A549 treated with DMSO at 1 μM for 4 hours (cell line): Measurements from ENCODE around the gene POLR3A. TPM values are rescaled to one million over a fixed set of nuclear protein-coding genes. Genes with fewer than 3 reads are reported as not detected.

Experiments used
- total RNA-seq: library from RNA; stranded (reverse); fragments of 200-300 nt; extraction: Qiagen RNA extraction; gene quantifications from 5 replicates; pipeline ENCODE4 v1.2.3, GENCODE V29; 2022; ENCODE audit warnings: low read depth

The POLR3A gene
- 14.2 to 16.8 TPM (median 16.0 TPM) in 5 replicates for total RNA-seq

DNA sequence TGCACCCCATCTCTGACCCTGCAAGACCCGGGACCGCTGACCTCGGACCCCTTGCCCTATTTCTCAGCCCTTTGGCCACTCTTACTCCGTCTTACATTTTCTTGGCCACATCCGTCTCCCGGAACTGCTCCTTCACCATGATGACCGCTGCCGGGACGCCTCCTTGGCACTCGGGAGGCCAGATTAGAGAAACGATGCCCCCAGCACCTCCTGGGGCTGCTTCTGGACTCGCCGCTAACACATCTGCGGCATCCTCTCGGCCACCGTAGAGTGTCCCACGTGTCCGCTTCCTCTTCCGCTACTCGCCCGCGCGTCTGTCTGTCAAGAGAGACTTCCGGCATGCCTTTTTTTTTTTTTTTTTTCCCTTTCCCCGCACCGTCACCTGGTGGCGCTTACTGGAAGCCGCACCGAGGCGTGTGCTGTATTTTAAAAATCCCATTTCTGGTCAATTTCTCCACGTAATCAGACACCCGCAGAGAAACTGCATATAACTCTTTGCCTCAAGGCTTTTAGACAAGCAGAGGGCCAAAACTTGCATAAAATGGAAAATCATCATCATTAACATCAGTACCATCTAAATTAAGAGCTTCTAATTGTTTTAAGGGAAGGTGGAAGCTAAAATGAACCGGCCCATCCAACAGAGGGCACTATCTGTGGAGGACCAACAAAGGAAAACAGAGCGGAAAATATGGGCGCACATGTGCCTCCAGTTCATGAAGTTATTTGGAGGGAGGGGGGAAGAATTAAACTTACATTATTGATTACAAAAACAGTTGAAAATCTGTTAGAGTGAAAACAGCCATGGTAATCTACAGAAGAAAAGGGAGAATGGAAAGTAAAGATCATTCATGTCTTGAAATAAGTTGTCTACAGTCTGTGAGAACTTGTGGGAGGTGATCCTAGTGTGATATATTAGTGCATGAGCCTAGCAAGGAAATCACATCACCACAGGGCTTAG, at the start of gene POLR3A:
POLR3A (minus strand) TSS at position 247 of the 958 bp plus-strand sequence; CDS start at position 139, 108 bp downstream.

DNA sequence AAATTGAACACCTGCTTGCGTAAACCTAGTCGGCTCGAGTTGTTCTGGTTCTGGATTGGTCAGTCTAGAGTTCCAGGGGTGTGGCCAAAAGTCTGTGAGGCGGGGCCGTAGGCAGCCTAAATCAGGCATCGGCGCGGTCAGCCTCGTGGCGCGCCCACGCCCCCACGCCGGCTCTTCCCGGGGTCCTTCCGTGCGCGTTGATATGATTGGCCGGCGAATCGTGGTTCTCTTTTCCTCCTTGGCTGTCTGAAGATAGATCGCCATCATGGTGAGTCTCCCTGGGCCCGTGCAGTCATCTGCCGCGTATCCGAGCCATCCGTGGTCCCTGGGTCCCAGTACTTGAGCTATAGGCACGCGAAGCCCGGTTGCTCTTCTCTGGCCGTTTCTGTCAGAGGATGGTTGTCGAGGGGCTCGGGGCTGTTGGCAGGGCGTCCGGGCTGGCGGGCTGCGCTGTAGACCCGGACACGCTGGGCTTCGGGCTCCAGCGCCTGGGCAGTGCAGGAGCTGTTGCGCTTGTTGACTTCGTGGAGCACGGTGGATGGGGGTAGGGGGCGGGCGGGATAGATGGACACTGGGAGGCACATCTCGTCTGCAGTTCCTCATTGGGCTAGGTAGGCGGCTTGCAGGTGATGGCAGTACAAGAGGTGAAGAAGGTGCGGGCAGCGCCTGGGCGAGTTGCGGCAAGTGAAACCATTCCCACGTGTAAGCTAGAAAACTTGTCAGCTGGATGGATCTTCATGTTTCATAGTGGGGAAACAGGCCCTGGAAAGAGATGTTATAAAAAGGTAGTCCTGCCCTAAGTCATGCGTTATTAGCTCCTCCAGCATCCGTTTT, 4.5 kb upstream of the POLR3A start, which contains the start of gene RPS24:
RPS24 (plus strand) TSS at position 227 of the 834 bp plus-strand sequence; CDS start at position 266, 39 bp downstream.

DNA sequence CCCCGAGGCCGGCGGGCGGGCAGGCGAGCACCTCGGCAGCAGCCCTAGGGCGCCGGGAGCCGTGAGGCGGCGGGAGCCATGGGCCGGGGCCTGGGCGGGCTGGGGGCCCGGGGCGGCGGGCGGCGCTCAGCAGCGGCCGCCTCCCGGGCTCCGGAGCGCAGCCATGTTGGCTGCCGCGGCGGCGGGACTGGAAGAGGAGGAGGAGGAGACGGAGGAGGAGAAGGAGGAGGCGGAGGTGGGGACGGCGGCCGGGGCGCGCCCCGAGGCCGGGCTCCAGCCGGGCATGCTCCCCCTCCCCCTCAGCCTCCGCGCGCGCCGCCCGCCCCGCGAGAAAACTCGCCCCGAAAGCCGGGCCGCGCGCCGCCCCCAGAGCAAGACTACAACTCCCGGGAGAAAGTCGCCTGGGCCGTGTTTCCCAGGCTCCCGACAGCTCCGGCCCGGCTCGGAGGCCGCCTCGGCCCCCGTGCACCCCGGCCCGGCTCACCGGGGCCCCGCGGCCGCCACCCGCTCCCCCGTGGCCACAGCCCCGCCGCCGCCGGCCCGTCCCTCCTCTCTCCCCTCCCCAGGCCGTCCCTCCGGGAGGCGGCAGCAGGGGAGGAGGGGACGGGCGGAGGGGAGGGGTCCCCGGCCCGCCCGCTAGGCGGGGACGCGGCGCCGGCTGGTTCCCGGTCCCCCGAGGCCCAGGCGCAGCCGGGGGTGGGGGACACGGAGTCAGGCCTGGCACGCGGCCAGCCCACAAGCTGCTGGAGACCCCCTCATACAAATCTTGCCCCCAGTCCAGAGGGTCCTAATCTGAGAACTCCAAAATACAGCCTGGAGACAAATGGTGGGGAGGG, 102.5 kb downstream of the POLR3A start, which contains the start of gene DLG5:
DLG5 (minus strand) TSS at position 190 of the 836 bp plus-strand sequence. CDS start 235 bp downstream, outside the sequence.

Other genes starting within 250 kb of the POLR3A start
- gene DLG5, start 102.8 kb downstream of the POLR3A start, total RNA-seq, result 28.8 to 37.9 TPM (median 33.7 TPM) in 5 replicates
- gene RPS24, start 4.3 kb upstream of the POLR3A start, total RNA-seq, result 2,717 to 3,623 TPM (median 3,012 TPM) in 5 replicates